Neural crest cell (in vitro differentiated cells): Measurements from ENCODE around the gene PUS10. TPM values are rescaled to one million over a fixed set of nuclear protein-coding genes. Genes with fewer than 3 reads are reported as not detected.

Source experiments
- DNase-seq: peaks from one replicate; pipeline ENCODE4 v3.0.0; 2021; ENCODE audit warnings: low read depth, mixed read lengths, low spot score
- H3K27ac Mint-ChIP-seq: one replicate; pipeline ENCODE4 v1.8.0; 2021; ENCODE audit warnings: mild to moderate bottlenecking, mixed read lengths; ENCODE audit not compliant: unreplicated experiment
- H3K27me3 Mint-ChIP-seq: 2 replicates; pipeline ENCODE4 v1.8.0; 2021; ENCODE audit warnings: low read depth, mild to moderate bottlenecking, mixed read lengths
- H3K36me3 Mint-ChIP-seq: 2 replicates; pipeline ENCODE4 v1.8.0; 2021; ENCODE audit warnings: low read depth, mild to moderate bottlenecking, mixed read lengths
- H3K4me1 Mint-ChIP-seq: 2 replicates; pipeline ENCODE4 v1.8.0; 2021; ENCODE audit warnings: mixed read lengths
- H3K4me3 Mint-ChIP-seq: one replicate; pipeline ENCODE4 v1.8.0; 2021; ENCODE audit warnings: mild to moderate bottlenecking, mixed read lengths
- H3K9me3 Mint-ChIP-seq: 2 replicates; pipeline ENCODE4 v1.8.0; 2021; ENCODE audit warnings: mixed read lengths
- CTCF ChIP-seq: fragments of 200-600 bp; sonication (generic); conservative IDR thresholded peaks from 2 replicates; pipeline ENCODE4 v1.5.0; 2021; ENCODE audit warnings: antibody characterized with exemption, mild to moderate bottlenecking
- total RNA-seq: library from RNA; stranded (reverse); gene quantifications from 2 replicates; pipeline ENCODE4 v1.2.1, GENCODE V29; 2021

PUS10 gene
- total RNA-seq, 1 donor from 2014 or later: 5.0 TPM

GRCh38 chr2:60965499-60965785 is 52.6 kb downstream of the PUS10 start:
- Mint-ChIP-seq H3K4me1 (no peaks in the 10 kb centered on the region), H3K27ac (no peak overlapping the region)

GRCh38 chr2:60964651-60965498 is 53.2 kb downstream of the PUS10 start:
- Mint-ChIP-seq H3K4me3 (no peak overlapping the region), H3K27ac (no peak overlapping the region), H3K9me3 (no peaks in the 10 kb centered on the region), H3K4me1 (no peaks in the 10 kb centered on the region), H3K27me3 (no peaks in the 10 kb centered on the region), H3K36me3 (no peaks in the 10 kb centered on the region)
- no peak for DNase-seq
- no peak for TF ChIP-seq CTCF

More at GRCh38 chr2:60965499-60965785, 52.6 kb downstream of the PUS10 start:
- no peak for DNase-seq
- H3K27me3 Mint-ChIP-seq: no peaks in the 10 kb centered on the region
- H3K9me3 Mint-ChIP-seq: no peaks in the 10 kb centered on the region
- no peak for TF ChIP-seq CTCF
- H3K36me3 Mint-ChIP-seq: no peaks in the 10 kb centered on the region
- H3K4me3 Mint-ChIP-seq: no peak overlapping the region

- Mint-ChIP-seq H3K4me1 (no peaks in the 10 kb centered on the region), H3K4me3 (no peak overlapping the region), H3K27me3 (no peaks in the 10 kb centered on the region)
Observed at GRCh38 chr2:60963190-60963589, 54.9 kb downstream of the PUS10 start.

GRCh38 chr2:60962528-60962927 is 55.5 kb downstream of the PUS10 start:
- Mint-ChIP-seq H3K9me3 (no peaks in the 10 kb centered on the region), H3K4me1 (no peaks in the 10 kb centered on the region), H3K4me3 (no peak overlapping the region), H3K27ac (no peak overlapping the region), H3K36me3 (no peaks in the 10 kb centered on the region), H3K27me3 (no peaks in the 10 kb centered on the region)
- no peak for TF ChIP-seq CTCF
- no peak for DNase-seq

More at GRCh38 chr2:60963190-60963589, 54.9 kb downstream of the PUS10 start:
- H3K27ac Mint-ChIP-seq: no peak overlapping the region
- no peak for DNase-seq
- H3K9me3 Mint-ChIP-seq: no peaks in the 10 kb centered on the region
- no peaks in the 10 kb centered on the region for H3K36me3 Mint-ChIP-seq
- TF ChIP-seq CTCF: no peak

- Mint-ChIP-seq H3K4me3 (no peak overlapping the region), H3K9me3 (no peaks in the 10 kb centered on the region)
- TF ChIP-seq CTCF: no peak
Observed at GRCh38 chr2:60961457-60961856, 56.6 kb downstream of the PUS10 start.

More at GRCh38 chr2:60961457-60961856, 56.6 kb downstream of the PUS10 start:
- Mint-ChIP-seq H3K36me3 (no peaks in the 10 kb centered on the region), H3K27ac (no peak overlapping the region), H3K27me3 (no peaks in the 10 kb centered on the region), H3K4me1 (no peaks in the 10 kb centered on the region)
- DNase-seq: no peak
